Measurements from ENCODE around the gene INO80.
"Not testable (repeated sequence)": the region's sequence is repeated elsewhere in the genome, so short reads cannot be mapped to it uniquely, and the experiment has no call there.

The INO80 gene

GRCh38 chr15:40962317-40962716 lies 153.8 kb downstream of the INO80 start:
- not testable (repeated sequence) for DNase-seq (ENCODE audit: low read depth)

GRCh38 chr15:40961740-40962139 lies 154.3 kb downstream of the INO80 start:
- not testable (repeated sequence) for DNase-seq (ENCODE audit: low read depth)

- DNase-seq (ENCODE audit: low read depth): no peak
Observed at GRCh38 chr15:40960925-40961324, 155.2 kb downstream of the INO80 start.

- DNase-seq (ENCODE audit: low read depth): no peak
Observed at GRCh38 chr15:40960151-40960885, 155.8 kb downstream of the INO80 start.

- no peak for DNase-seq (ENCODE audit: low read depth)
Observed at GRCh38 chr15:40959331-40960141, 156.5 kb downstream of the INO80 start.

- DNase-seq (ENCODE audit: low read depth): no peak
Observed at GRCh38 chr15:40958723-40959122, 157.4 kb downstream of the INO80 start.

- DNase-seq (ENCODE audit: low read depth): no peak
Observed at GRCh38 chr15:40958146-40958545, 157.9 kb downstream of the INO80 start.

GRCh38 chr15:40957581-40958051 lies 158.5 kb downstream of the INO80 start:
- DNase-seq (ENCODE audit: low read depth): no peak

- DNase-seq (ENCODE audit: low read depth): no peak
Observed at GRCh38 chr15:40957041-40957555, 159.0 kb downstream of the INO80 start.

- DNase-seq (ENCODE audit: low read depth): no peak
Observed at GRCh38 chr15:40956541-40956982, 159.5 kb downstream of the INO80 start.

GRCh38 chr15:40955930-40956540 lies 160.0 kb downstream of the INO80 start:
- DNase-seq (ENCODE audit: low read depth): no peak

- no peak for DNase-seq (ENCODE audit: low read depth)
Observed at GRCh38 chr15:40955141-40955903, 160.8 kb downstream of the INO80 start.

GRCh38 chr15:40954158-40954848 lies 161.8 kb downstream of the INO80 start:
- not testable (repeated sequence) for DNase-seq (ENCODE audit: low read depth)

GRCh38 chr15:40953713-40954074 lies 162.4 kb downstream of the INO80 start:
- DNase-seq (ENCODE audit: low read depth): no peak

- peak; percentile 95 for DNase-seq (ENCODE audit: low read depth)
Observed at GRCh38 chr15:40952901-40953712, 163.0 kb downstream of the INO80 start, which contains the start of gene CHAC1. CHAC1 (plus strand) TSS chr15:40953471; CDS start chr15:40953584, 113 bp downstream.

- DNase-seq (ENCODE audit: low read depth): no peak
Observed at GRCh38 chr15:40952301-40952900, 163.7 kb downstream of the INO80 start.

- no peak for DNase-seq (ENCODE audit: low read depth)
Observed at GRCh38 chr15:40951764-40952163, 164.3 kb downstream of the INO80 start.

GRCh38 chr15:40949756-40950207 lies 166.3 kb downstream of the INO80 start:
- DNase-seq (ENCODE audit: low read depth): no peak

GRCh38 chr15:40948706-40949473 lies 167.2 kb downstream of the INO80 start:
- no peak for DNase-seq (ENCODE audit: low read depth)
